ENCODE measurements around the gene RAD51B.

Gene RAD51B

DNA sequence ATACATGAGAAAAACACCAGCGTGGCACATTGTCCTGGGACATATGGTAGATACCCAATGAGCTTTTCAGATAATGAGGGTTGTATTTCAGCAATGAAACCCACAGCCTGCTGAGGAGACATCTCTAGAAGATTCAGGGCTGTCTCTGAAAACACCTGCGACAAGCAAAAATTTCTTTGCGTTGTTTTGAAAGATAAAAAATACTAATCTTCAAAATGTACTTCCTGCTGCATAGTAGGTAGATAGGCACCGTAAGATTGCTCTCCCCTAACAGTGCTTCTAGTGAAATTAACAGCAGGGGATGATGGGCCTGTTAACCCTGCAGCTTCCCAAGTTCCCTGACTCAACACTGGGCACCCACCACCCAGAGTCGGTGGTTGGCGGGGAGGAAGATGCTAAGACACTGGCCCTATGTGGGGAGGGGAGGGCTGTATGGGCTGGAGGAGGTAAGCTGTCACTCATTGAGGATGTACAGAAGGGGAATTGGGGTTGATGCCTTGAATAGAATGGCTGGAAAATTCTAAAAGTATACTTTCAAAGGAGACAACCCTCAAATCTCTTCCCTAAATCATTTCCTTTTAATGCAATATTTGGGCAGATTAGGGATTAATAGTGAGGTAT lies 953.3 kb downstream of the RAD51B start:
- DNase-seq (ENCODE audit: low read depth), result no peak

DNA sequence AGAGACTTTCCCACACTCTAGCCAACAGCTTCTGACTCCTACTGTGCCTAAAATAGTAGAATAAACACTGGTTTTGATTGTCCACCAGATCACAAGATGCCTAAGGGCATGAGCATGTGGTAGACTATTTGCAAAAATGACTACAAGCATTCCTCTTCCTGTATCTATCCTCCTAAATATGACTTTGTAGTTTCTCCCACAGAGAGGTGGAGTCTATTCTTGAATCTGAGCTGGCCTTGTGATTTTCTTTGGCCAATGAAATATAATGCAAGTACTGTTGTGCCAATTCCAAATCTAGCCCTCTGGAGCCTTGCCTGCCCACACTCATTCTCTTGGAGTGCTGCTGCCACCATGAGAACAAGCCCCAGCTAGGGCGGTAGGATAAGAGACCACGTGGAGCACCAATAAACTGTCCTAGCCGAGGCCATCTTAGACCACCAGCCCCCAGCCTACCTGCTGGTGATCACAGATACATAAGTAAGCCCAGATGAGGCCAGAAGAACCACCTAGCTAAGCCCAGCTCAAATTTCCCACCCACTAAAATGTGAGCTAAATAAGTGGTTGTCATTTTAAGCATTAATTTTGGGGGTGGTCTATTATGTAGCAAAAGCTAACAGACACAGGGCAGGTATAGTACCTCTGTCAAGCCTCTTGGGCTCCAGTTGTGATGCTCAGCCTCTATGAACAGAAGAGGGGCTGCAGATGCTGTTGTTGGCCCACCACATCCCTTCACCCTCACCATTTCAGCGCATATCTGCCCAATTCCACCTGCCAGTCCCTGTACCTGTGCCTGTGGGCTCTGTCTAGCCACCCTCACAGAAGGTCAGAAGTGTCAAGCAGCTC lies 955.4 kb downstream of the RAD51B start:
- no peak for DNase-seq (ENCODE audit: low read depth)

- DNase-seq (ENCODE audit: low read depth), result no peak
These were observed 956.1 kb downstream of the RAD51B start for GRCh38 chr14:68775614-68776126.

GRCh38 chr14:68777644-68778043 lies 958.1 kb downstream of the RAD51B start:
- DNase-seq (ENCODE audit: low read depth), result no peak
